ENCODE results near the gene LRRC57.
"Not testable (repeated sequence)": the region's sequence is repeated elsewhere in the genome, so short reads cannot be mapped to it uniquely, and the experiment has no call there.

Gene LRRC57

GRCh38 chr15:42581272-42581730 lies 32.7 kb upstream of the LRRC57 start:
- Histone ChIP-seq H3K36me3 (ENCODE audit: control insufficient read depth, insufficient read depth, low read length) (peaks cover 6% of the 10 kb centered on the region), H3K4me1 (ENCODE audit: control insufficient read depth, insufficient read depth, low read length, poor library complexity, severe bottlenecking) (peaks cover 25% of the 10 kb centered on the region), H3K9me3 (ENCODE audit: control insufficient read depth, low read length) (no peaks in the 10 kb centered on the region), H3K4me3 (ENCODE audit: extremely low read depth, insufficient read depth, low read length, poor library complexity, severe bottlenecking) (peak overlapping the region; percentile 26), H3K27ac (ENCODE audit: low read depth, low read length, severe bottlenecking) (no peak overlapping the region)
- 6% methylated on average over 15 to 28 of the region's 37 CpGs for WGBS, 2 experiments (ENCODE audit: insufficient coverage in 2 of 2)

- H3K36me3 ChIP-seq (ENCODE audit: control insufficient read depth, insufficient read depth, low read length): no peaks in the 10 kb centered on the region
- no peak overlapping the region for H3K4me3 ChIP-seq (ENCODE audit: extremely low read depth, insufficient read depth, low read length, poor library complexity, severe bottlenecking)
- WGBS, 2 experiments (ENCODE audit: insufficient coverage in 2 of 2): no CpG with 5 or more reads among the region's 2 CpGs
- peaks cover 18% of the 10 kb centered on the region for H3K4me1 ChIP-seq (ENCODE audit: control insufficient read depth, insufficient read depth, low read length, poor library complexity, severe bottlenecking)
- H3K27ac ChIP-seq (ENCODE audit: low read depth, low read length, severe bottlenecking): no peak overlapping the region
- H3K9me3 ChIP-seq (ENCODE audit: control insufficient read depth, low read length): no peaks in the 10 kb centered on the region
Observed at GRCh38 chr15:42578984-42579537, 30.5 kb upstream of the LRRC57 start.

- H3K27ac ChIP-seq (ENCODE audit: low read depth, low read length, severe bottlenecking): no peak overlapping the region
- 80% methylated on average over 1 of the region's 1 CpG; no CpG with 5 or more reads in 1 of the 2 experiments for WGBS, 2 experiments (ENCODE audit: insufficient coverage in 2 of 2)
- no peaks in the 10 kb centered on the region for H3K36me3 ChIP-seq (ENCODE audit: control insufficient read depth, insufficient read depth, low read length)
- H3K4me1 ChIP-seq (ENCODE audit: control insufficient read depth, insufficient read depth, low read length, poor library complexity, severe bottlenecking): peaks cover 4% of the 10 kb centered on the region
- H3K9me3 ChIP-seq (ENCODE audit: control insufficient read depth, low read length): no peaks in the 10 kb centered on the region
- no peak overlapping the region for H3K4me3 ChIP-seq (ENCODE audit: extremely low read depth, insufficient read depth, low read length, poor library complexity, severe bottlenecking)
Observed at GRCh38 chr15:42577514-42578031, 29.0 kb upstream of the LRRC57 start.

GRCh38 chr15:42576776-42577175 lies 28.2 kb upstream of the LRRC57 start:
- Histone ChIP-seq H3K4me3 (ENCODE audit: extremely low read depth, insufficient read depth, low read length, poor library complexity, severe bottlenecking) (no peak overlapping the region), H3K9me3 (ENCODE audit: control insufficient read depth, low read length) (no peaks in the 10 kb centered on the region), H3K4me1 (ENCODE audit: control insufficient read depth, insufficient read depth, low read length, poor library complexity, severe bottlenecking) (peaks cover 2% of the 10 kb centered on the region), H3K36me3 (ENCODE audit: control insufficient read depth, insufficient read depth, low read length) (no peaks in the 10 kb centered on the region), H3K27ac (ENCODE audit: low read depth, low read length, severe bottlenecking) (no peak overlapping the region)
- 79 to 100% methylated on average over 1 of the region's 1 CpG for WGBS, 2 experiments (ENCODE audit: insufficient coverage in 2 of 2)

- WGBS, 2 experiments (ENCODE audit: insufficient coverage in 2 of 2): 8 to 10% methylated on average over 8 to 9 of the region's 16 CpGs
- H3K4me3 ChIP-seq (ENCODE audit: extremely low read depth, insufficient read depth, low read length, poor library complexity, severe bottlenecking): peak overlapping the region; percentile 68
Observed at GRCh38 chr15:42576040-42576594, 27.5 kb upstream of the LRRC57 start.

GRCh38 chr15:42575188-42576039 lies 26.8 kb upstream of the LRRC57 start, which contains the start of gene STARD9:
Gene STARD9, plus strand, starts transcription at chr15:42575606. Its CDS starts 110 bp downstream, at chr15:42575716.
- Histone ChIP-seq H3K36me3 (ENCODE audit: control insufficient read depth, insufficient read depth, low read length) (no peaks in the 10 kb centered on the region), H3K9me3 (ENCODE audit: control insufficient read depth, low read length) (no peaks in the 10 kb centered on the region), H3K4me1 (ENCODE audit: control insufficient read depth, insufficient read depth, low read length, poor library complexity, severe bottlenecking) (no peaks in the 10 kb centered on the region), H3K4me3 (ENCODE audit: extremely low read depth, insufficient read depth, low read length, poor library complexity, severe bottlenecking) (peak within 1 kb of the TSS; percentile 68), H3K27ac (ENCODE audit: low read depth, low read length, severe bottlenecking) (peak within 1 kb of the TSS; percentile 49)
- WGBS, 2 experiments (ENCODE audit: insufficient coverage in 2 of 2): 0% methylated on average over 77 to 79 of the region's 95 CpGs

More at GRCh38 chr15:42576040-42576594, 27.5 kb upstream of the LRRC57 start:
- peak overlapping the region; percentile 49 for H3K27ac ChIP-seq (ENCODE audit: low read depth, low read length, severe bottlenecking)
- no peaks in the 10 kb centered on the region for H3K9me3 ChIP-seq (ENCODE audit: control insufficient read depth, low read length)
- H3K36me3 ChIP-seq (ENCODE audit: control insufficient read depth, insufficient read depth, low read length): no peaks in the 10 kb centered on the region
- no peaks in the 10 kb centered on the region for H3K4me1 ChIP-seq (ENCODE audit: control insufficient read depth, insufficient read depth, low read length, poor library complexity, severe bottlenecking)

GRCh38 chr15:42558739-42559138 lies 10.1 kb upstream of the LRRC57 start:
- Histone ChIP-seq H3K4me1 (ENCODE audit: control insufficient read depth, insufficient read depth, low read length, poor library complexity, severe bottlenecking) (no peaks in the 10 kb centered on the region), H3K27ac (ENCODE audit: low read depth, low read length, severe bottlenecking) (no peak overlapping the region), H3K36me3 (ENCODE audit: control insufficient read depth, insufficient read depth, low read length) (peaks cover 67% of the 10 kb centered on the region), H3K4me3 (ENCODE audit: extremely low read depth, insufficient read depth, low read length, poor library complexity, severe bottlenecking) (no peak overlapping the region), H3K9me3 (ENCODE audit: control insufficient read depth, low read length) (no peaks in the 10 kb centered on the region)
- 81% methylated on average over 3 of the region's 3 CpGs; no CpG with 5 or more reads in 1 of the 2 experiments for WGBS, 2 experiments (ENCODE audit: insufficient coverage in 2 of 2)

GRCh38 chr15:42556550-42557207 lies 8.1 kb upstream of the LRRC57 start:
- not testable (repeated sequence) for H3K4me1 ChIP-seq (ENCODE audit: control insufficient read depth, insufficient read depth, low read length, poor library complexity, severe bottlenecking); H3K9me3 ChIP-seq (ENCODE audit: control insufficient read depth, low read length); H3K27ac ChIP-seq (ENCODE audit: low read depth, low read length, severe bottlenecking); H3K4me3 ChIP-seq (ENCODE audit: extremely low read depth, insufficient read depth, low read length, poor library complexity, severe bottlenecking)
- 96 to 100% methylated on average over 4 to 6 of the region's 12 CpGs for WGBS, 2 experiments (ENCODE audit: insufficient coverage in 2 of 2)
- peaks cover 50% of the 10 kb centered on the region for H3K36me3 ChIP-seq (ENCODE audit: control insufficient read depth, insufficient read depth, low read length)

- H3K9me3 ChIP-seq (ENCODE audit: control insufficient read depth, low read length): no peaks in the 10 kb centered on the region
- peaks cover 21% of the 10 kb centered on the region for H3K36me3 ChIP-seq (ENCODE audit: control insufficient read depth, insufficient read depth, low read length)
- no peaks in the 10 kb centered on the region for H3K4me1 ChIP-seq (ENCODE audit: control insufficient read depth, insufficient read depth, low read length, poor library complexity, severe bottlenecking)
- no peak overlapping the region for H3K27ac ChIP-seq (ENCODE audit: low read depth, low read length, severe bottlenecking)
- 100% methylated on average over 1 of the region's 1 CpG; no CpG with 5 or more reads in 1 of the 2 experiments for WGBS, 2 experiments (ENCODE audit: insufficient coverage in 2 of 2)
- no peak overlapping the region for H3K4me3 ChIP-seq (ENCODE audit: extremely low read depth, insufficient read depth, low read length, poor library complexity, severe bottlenecking)
Observed at GRCh38 chr15:42553554-42553953, 5.0 kb upstream of the LRRC57 start.

GRCh38 chr15:42549741-42550392 lies 1.3 kb upstream of the LRRC57 start:
- Histone ChIP-seq H3K27ac (ENCODE audit: low read depth, low read length, severe bottlenecking) (no peak overlapping the region), H3K9me3 (ENCODE audit: control insufficient read depth, low read length) (no peaks in the 10 kb centered on the region), H3K36me3 (ENCODE audit: control insufficient read depth, insufficient read depth, low read length) (peaks cover 20% of the 10 kb centered on the region), H3K4me3 (ENCODE audit: extremely low read depth, insufficient read depth, low read length, poor library complexity, severe bottlenecking) (peak overlapping the region; percentile 91), H3K4me1 (ENCODE audit: control insufficient read depth, insufficient read depth, low read length, poor library complexity, severe bottlenecking) (peaks cover 12% of the 10 kb centered on the region)
- 45 to 80% methylated on average over 4 to 7 of the region's 12 CpGs for WGBS, 2 experiments (ENCODE audit: insufficient coverage in 2 of 2)
